GM21423 (cell line): ENCODE results near the gene NDUFB6.
"Not testable (repeated sequence)": the region's sequence is repeated elsewhere in the genome, so short reads cannot be mapped to it uniquely, and the experiment has no call there.

Source experiments
- ATAC-seq: cut with Tn5 transposase; IDR thresholded peaks from one replicate; pipeline ENCODE4 v1.9.1; 2021; ENCODE audit warnings: mild to moderate bottlenecking, moderate library complexity; ENCODE audit not compliant: unreplicated experiment

The NDUFB6 gene

GRCh38 chr9:32524892-32525708, 47.9 kb downstream of the NDUFB6 start:
- ATAC-seq = peak; percentile 19

- ATAC-seq = not testable (repeated sequence)
These were observed 48.4 kb downstream of the NDUFB6 start for GRCh38 chr9:32524558-32524891.

GRCh38 chr9:32523910-32524309, 49.0 kb downstream of the NDUFB6 start:
- ATAC-seq = no peak

- ATAC-seq = no peak
These were observed 54.7 kb downstream of the NDUFB6 start for GRCh38 chr9:32518276-32518675.

GRCh38 chr9:32516241-32516640, 56.7 kb downstream of the NDUFB6 start:
- ATAC-seq = no peak

- ATAC-seq = no peak
These were observed 64.2 kb downstream of the NDUFB6 start for GRCh38 chr9:32508728-32509127.

- no peak for ATAC-seq
These were observed 70.0 kb downstream of the NDUFB6 start for GRCh38 chr9:32503008-32503407.
